Right forelimb (tissue), 1 donor: ENCODE data around the gene LIN28B.
A peak's percentile ranks its signal among the peaks of the same experiment; 100 is the strongest.
"Not testable (repeated sequence)": the region's sequence is repeated elsewhere in the genome, so short reads cannot be mapped to it uniquely, and the experiment has no call there.

ENCODE experiments used
- DNase-seq: peaks from one replicate; pipeline ENCODE4 v3.0.0-alpha.2; 2018

LIN28B gene

GRCh38 chr6:104956731-104957294, at the start of gene LIN28B:
LIN28B (plus strand) TSS chr6:104957107; CDS start chr6:104957251, 144 bp downstream.
- no peak for DNase-seq

GRCh38 chr6:104908031-104908887, 48.6 kb upstream of the LIN28B start:
- no peak for DNase-seq

GRCh38 chr6:104908888-104909525, 47.9 kb upstream of the LIN28B start:
- DNase-seq = no peak

- no peak for DNase-seq
Measured at GRCh38 chr6:104921896-104922295, 35.0 kb upstream of the LIN28B start.

GRCh38 chr6:104928141-104928540, 28.8 kb upstream of the LIN28B start:
- DNase-seq = no peak

GRCh38 chr6:104929353-104929752, 27.6 kb upstream of the LIN28B start:
- DNase-seq = no peak

GRCh38 chr6:104930939-104931338, 26.0 kb upstream of the LIN28B start:
- DNase-seq = no peak

GRCh38 chr6:104936766-104937535, 20.0 kb upstream of the LIN28B start:
- DNase-seq = no peak

- DNase-seq = peak; percentile 52
Measured at GRCh38 chr6:104940238-104940892, 16.5 kb upstream of the LIN28B start.

GRCh38 chr6:104940893-104941728, 15.8 kb upstream of the LIN28B start:
- peak; percentile 76 for DNase-seq

GRCh38 chr6:104941729-104942091, 15.2 kb upstream of the LIN28B start:
- no peak for DNase-seq

GRCh38 chr6:104943781-104944180, 13.1 kb upstream of the LIN28B start:
- DNase-seq = no peak

GRCh38 chr6:104949206-104949605, 7.7 kb upstream of the LIN28B start:
- no peak for DNase-seq

- no peak for DNase-seq
Measured at GRCh38 chr6:104951677-104952076, 5.2 kb upstream of the LIN28B start.

- DNase-seq = no peak
Measured at GRCh38 chr6:104952911-104953399, 4.0 kb upstream of the LIN28B start.

GRCh38 chr6:104953400-104954189, 3.3 kb upstream of the LIN28B start:
- not testable (repeated sequence) for DNase-seq

- DNase-seq = no peak
Measured at GRCh38 chr6:104954190-104954797, 2.6 kb upstream of the LIN28B start.

- DNase-seq = no peak
Measured at GRCh38 chr6:104955491-104955890, 1.4 kb upstream of the LIN28B start.

GRCh38 chr6:104955927-104956730, 778 bp upstream of the LIN28B start:
- peak; percentile 52 for DNase-seq
